Brain microvascular endothelial cell (primary cell): ENCODE results near the gene BBX.
A peak's percentile ranks its signal among the peaks of the same experiment; 100 is the strongest.

Experiments
- DNase-seq: peaks from one replicate; pipeline ENCODE4 v3.0.0-alpha.2; 2020
- H3K27ac ChIP-seq: fragments of 250-450 bp; sonication (Bioruptor Pico); 2 replicates; pipeline ENCODE4 v1.5.1; 2020; ENCODE audit warnings: mild to moderate bottlenecking, moderate library complexity
- H3K27me3 ChIP-seq: fragments of 250-450 bp; sonication (Bioruptor Pico); replicated peaks from 2 replicates; pipeline ENCODE4 v1.5.1; 2020; ENCODE audit warnings: mild to moderate bottlenecking
- H3K36me3 ChIP-seq: fragments of 250-450 bp; sonication (Bioruptor Pico); replicated peaks from 2 replicates; pipeline ENCODE4 v1.5.1; 2020; ENCODE audit warnings: mild to moderate bottlenecking
- H3K4me3 ChIP-seq: 2 replicates; pipeline ENCODE4 v1.5.1; 2011; ENCODE audit warnings: low read depth, mild to moderate bottlenecking, control low read depth, low read length, moderate library complexity
- CTCF ChIP-seq: IDR thresholded peaks from 2 replicates; pipeline ENCODE4 v1.5.1; 2011; ENCODE audit warnings: low read depth, mild to moderate bottlenecking, moderate library complexity, low read length, control low read depth, inconsistent platforms; ENCODE audit errors: missing control alignments
- in situ Hi-C: cut with HindIII; loops from 2 replicates; pipeline ENCODE4 v1.10.0; 2017; ENCODE audit warnings: low sequenced_read_pairs, low pct_ligation_motif_present

The BBX gene

GRCh38 chr3:107660306-107660976 lies 137.7 kb downstream of the BBX start:
- in situ Hi-C loops: no loop called here
- DNase-seq: no peak
- Histone ChIP-seq H3K4me3 (no peak overlapping the region), H3K36me3 (no peaks in the 10 kb centered on the region), H3K27ac (no peak overlapping the region), H3K27me3 (no peaks in the 10 kb centered on the region)
- peak; percentile 57 for TF ChIP-seq CTCF

- Histone ChIP-seq H3K4me3 (no peak overlapping the region), H3K36me3 (no peaks in the 10 kb centered on the region), H3K27ac (peak overlapping the region; percentile 5), H3K27me3 (no peaks in the 10 kb centered on the region)
- DNase-seq: no peak
- in situ Hi-C loops: no loop called here
- no peak for TF ChIP-seq CTCF
Observed at GRCh38 chr3:107661447-107662123, 138.8 kb downstream of the BBX start.

GRCh38 chr3:107662124-107662507 lies 139.4 kb downstream of the BBX start:
- TF ChIP-seq CTCF: no peak
- DNase-seq: peak; percentile 59
- Histone ChIP-seq H3K27ac (peak overlapping the region; percentile 5), H3K36me3 (no peaks in the 10 kb centered on the region), H3K27me3 (no peaks in the 10 kb centered on the region), H3K4me3 (peak overlapping the region; percentile 15)
- in situ Hi-C loops: no loop called here

- H3K27ac ChIP-seq: peak overlapping the region; percentile 5
- H3K27me3 ChIP-seq: no peaks in the 10 kb centered on the region
- H3K36me3 ChIP-seq: no peaks in the 10 kb centered on the region
- H3K4me3 ChIP-seq: no peak overlapping the region
- in situ Hi-C loops: no loop called here
- DNase-seq: no peak
- TF ChIP-seq CTCF: no peak
Observed at GRCh38 chr3:107662586-107662985, 139.8 kb downstream of the BBX start.

- H3K4me3 ChIP-seq: no peak overlapping the region
- no peaks in the 10 kb centered on the region for H3K36me3 ChIP-seq
- H3K27me3 ChIP-seq: no peaks in the 10 kb centered on the region
- no peak for TF ChIP-seq CTCF
- H3K27ac ChIP-seq: no peak overlapping the region
- DNase-seq: no peak
- in situ Hi-C loops: no loop called here
Observed at GRCh38 chr3:107663266-107663665, 140.5 kb downstream of the BBX start.
